ENCODE data around the gene GAST.

GRCh38 chr17:41666237-41666641, 45.9 kb upstream of the GAST start:
- no peak for TF ChIP-seq POLR2A (IDR thresholded peaks at IDR 0.05; ENCODE audit: low read length)
- TF ChIP-seq MAFK (IDR thresholded peaks at IDR 0.05; ENCODE audit: partially characterized antibody), result peak; percentile 78
- TF ChIP-seq CTCF (IDR thresholded peaks at IDR 0.05), result no peak
- TF ChIP-seq CEBPB (IDR thresholded peaks at IDR 0.05), result no peak
- TF ChIP-seq USF2 (IDR thresholded peaks at IDR 0.05), result no peak
- TF ChIP-seq EHMT2 (IDR thresholded peaks at IDR 0.05; ENCODE audit: low read depth), result no peak
- 0 out of 2 replicates have a peak, but pooled peaks have one; percentile 8 for TF ChIP-seq KDM1A (IDR thresholded peaks at IDR 0.05; ENCODE audit: low read depth)
- no peak for TF ChIP-seq CHD2 (IDR thresholded peaks at IDR 0.05; ENCODE audit: low read length, partially characterized antibody)
- TF ChIP-seq ZFP36 (IDR thresholded peaks at IDR 0.05; ENCODE audit: borderline replicate concordance, partially characterized antibody), result no peak
- no peak for TF ChIP-seq CBX8 (IDR thresholded peaks at IDR 0.05)
- TF ChIP-seq HMGXB4 (CRISPR knock-in tag; IDR thresholded peaks at IDR 0.05; ENCODE audit: borderline replicate concordance), result no peak
- TF ChIP-seq ZNF302 (CRISPR knock-in tag; IDR thresholded peaks at IDR 0.05), result no peak

Measured in A549 (cell line).